Mesenteric fat pad (tissue), 1 donor: Measurements from ENCODE around the gene MACO1. TPM values are rescaled to one million over a fixed set of nuclear protein-coding genes. Genes with fewer than 3 reads are reported as not detected.
"Not testable (repeated sequence)": the region's sequence is repeated elsewhere in the genome, so short reads cannot be mapped to it uniquely, and the experiment has no call there.

Experiments
- DNase-seq: peaks from one replicate; pipeline ENCODE4 v3.0.0-alpha.2; 2020; ENCODE audit warnings: low spot score
- total RNA-seq: library from RNA; stranded (reverse); fragmentation: NEBNext Ultra II Directional; extraction: Animal tissue kit (Norgen Biotek cat#: 25700); gene quantifications from one replicate; pipeline ENCODE4 v1.2.1, GENCODE V29; 2021
- donor health status: DM: yes; HTN: yes; CAD: no.

The MACO1 gene
- total RNA-seq, 1 donor from 2014 or later: 20.1 TPM

DNA sequence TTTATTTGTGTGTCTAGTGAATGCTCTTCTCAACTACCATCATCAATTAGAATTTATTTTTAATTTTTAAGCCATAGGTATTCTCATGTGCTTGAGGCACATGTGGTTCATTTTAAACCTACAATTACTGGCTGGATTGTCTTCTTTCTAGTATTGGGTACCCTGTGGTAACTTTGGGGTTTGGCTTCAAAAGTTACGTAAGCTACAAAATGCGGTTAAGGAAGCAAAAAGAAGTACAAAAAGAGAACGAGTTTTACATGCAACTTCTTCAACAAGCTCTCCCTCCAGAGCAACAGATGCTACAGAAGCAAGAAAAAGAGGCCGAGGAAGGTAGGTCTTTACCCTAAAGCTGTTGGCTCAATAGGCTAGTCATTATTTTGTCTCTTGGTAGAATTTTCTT is 25.8 kb downstream of the MACO1 start:
- DNase-seq: no peak

GRCh38 chr1:25458541-25459298 is 28.0 kb downstream of the MACO1 start:
- no peak for DNase-seq

DNA sequence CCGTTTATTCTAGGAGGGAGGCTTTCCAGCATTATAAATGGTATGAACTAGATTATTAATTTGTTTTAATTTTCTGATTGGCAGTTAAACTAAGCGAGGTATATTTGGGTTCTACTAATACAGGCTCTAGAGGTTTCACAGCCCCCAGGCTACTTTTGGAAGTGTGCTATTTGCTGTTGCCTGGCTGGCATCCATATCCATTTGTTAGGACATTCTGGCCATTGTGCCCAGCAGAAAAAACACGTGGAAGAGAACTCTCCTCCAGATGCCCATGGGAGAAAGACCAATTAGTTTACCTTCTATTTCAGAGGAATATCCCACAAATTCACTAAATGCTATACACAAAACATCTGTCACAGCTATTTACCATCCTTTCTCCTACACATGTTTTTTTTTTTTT is 29.3 kb downstream of the MACO1 start:
- DNase-seq: no peak

- not testable (repeated sequence) for DNase-seq
These were observed 30.1 kb downstream of the MACO1 start for GRCh38 chr1:25460816-25461215.

- DNase-seq: no peak
These were observed 31.2 kb downstream of the MACO1 start for GRCh38 chr1:25461849-25462248.

DNA sequence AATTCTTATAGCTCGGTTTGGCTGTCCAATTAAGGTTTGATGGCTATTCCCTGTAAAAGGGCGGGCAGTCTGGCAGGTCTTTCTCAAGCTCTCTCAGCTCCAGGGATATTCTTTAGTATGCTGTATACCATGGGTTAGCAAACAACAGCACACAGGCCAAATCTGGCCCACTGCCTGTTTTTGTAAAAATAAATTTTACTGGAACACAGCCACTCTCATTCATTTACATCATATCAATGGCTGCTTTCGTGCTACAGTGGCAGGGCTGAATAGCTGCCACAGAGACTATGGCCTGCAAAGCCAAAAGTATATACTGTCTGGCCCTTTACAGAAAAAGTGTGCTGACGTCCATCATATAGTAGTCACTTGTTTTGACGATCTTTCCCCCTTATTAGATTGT is 32.0 kb downstream of the MACO1 start:
- DNase-seq: no peak

- no peak for DNase-seq
These were observed 36.5 kb downstream of the MACO1 start for GRCh38 chr1:25467193-25467592.

- DNase-seq: no peak
These were observed 36.9 kb downstream of the MACO1 start for GRCh38 chr1:25467616-25468015.

DNA sequence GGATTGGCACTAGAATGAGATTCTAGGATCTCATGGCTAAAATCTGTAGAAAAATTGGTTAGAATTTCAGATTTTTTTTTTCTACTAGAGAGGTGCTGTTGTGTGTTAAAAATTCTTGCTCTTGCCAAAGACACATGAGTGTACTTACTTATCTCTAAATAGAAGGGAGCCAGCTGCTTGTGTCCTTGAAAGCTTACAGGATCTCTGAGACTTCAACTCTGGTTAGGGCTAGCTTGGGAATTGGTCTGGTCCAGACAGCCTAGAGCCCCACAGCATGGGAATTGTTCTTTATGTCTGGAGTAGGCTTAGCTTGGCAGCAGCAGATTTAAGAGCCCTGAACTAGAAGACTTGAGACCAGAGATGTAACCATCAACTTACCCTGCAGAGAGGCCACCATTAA is 37.3 kb downstream of the MACO1 start:
- DNase-seq: no peak

DNA sequence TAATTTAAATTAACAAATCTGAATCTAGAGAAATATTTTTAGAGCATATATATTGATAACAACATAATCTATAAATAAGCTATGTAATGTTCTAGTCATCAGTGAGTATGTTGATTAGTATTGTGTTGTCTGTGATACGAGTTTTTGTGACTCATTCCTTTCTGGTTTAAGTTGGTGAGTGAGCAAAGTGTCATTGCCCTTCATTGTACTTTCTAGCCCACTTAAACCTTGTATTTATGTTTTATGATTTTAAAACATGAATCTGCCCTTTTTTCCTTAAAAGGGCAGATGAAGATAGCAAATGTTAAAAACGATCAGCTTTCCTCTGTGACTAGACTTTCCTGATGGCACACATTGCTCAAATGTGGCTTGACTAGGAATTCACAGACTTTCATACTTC is 38.5 kb downstream of the MACO1 start:
- DNase-seq: no peak

- DNase-seq: no peak
These were observed 41.8 kb downstream of the MACO1 start for GRCh38 chr1:25472471-25472870.

DNA sequence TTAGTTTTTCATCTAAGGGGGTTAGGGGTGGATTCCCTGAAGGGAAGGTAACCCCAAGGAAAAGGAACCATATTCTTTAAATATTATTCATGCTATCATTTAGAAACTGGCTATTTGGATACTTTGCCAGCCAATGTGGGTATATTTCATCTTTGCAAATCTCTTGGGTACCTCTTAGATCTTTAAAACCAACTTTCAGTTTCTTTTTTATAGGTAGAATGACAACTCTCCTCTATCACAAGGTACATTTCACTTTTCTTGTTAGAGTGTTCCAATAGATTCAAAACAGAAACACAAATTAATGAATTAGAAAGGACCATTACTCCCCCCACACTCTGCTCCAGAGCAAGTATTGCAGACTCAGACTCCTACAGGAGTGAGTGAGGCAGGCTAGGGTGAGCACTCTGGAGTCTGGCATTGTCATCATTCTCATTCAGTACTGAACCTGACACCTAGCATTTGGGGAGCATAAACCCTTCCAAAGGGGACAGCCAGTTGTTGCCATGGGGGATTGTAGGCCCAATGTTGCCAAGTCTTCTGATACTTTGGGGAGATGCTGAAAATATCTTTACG is 43.0 kb downstream of the MACO1 start:
- DNase-seq: no peak

GRCh38 chr1:25474439-25475047 is 43.8 kb downstream of the MACO1 start:
- no peak for DNase-seq

DNA sequence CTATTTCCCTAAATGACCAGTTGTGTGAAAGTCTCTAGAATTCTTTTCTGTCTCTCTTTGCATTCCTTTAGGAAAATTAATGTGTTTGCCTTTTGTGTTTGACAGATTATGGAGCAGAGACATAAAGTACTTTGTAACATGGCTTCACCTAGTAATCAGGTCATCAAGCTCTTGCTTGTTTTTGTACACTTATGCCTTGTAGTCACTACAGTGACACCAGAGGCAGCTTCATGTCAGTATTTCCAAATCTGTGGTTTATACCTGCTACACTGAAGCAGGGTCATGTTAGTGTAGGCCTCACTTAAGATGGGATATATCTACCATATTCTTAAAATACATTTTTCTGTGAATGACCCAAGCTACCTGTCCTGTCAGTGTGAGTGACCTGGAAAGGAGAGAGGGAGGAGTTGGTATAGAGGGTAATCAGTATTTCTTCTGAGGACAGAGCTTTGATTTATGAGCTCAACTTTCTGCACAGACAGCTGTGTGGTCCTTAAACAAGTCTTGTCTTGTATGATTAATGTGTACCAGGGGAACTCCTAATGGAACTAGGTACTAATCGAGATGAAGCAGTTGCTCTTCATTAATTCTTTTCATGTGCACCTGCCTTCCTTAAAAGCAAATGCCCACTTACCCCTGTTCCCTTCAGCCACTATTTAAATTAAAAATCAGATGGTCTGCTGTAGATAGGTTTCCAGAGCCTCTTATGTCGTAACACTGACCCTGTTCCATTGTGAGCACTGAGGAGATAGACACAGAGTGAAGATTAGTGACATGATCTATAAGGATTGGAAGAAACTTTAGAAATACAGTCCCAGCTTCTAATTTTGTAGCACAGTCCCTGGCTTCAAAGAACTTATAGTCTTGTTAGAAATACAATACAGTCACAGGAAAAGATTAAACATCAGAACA is 45.7 kb downstream of the MACO1 start:
- DNase-seq: no peak

GRCh38 chr1:25477448-25478034 is 46.8 kb downstream of the MACO1 start:
- DNase-seq: no peak

DNA sequence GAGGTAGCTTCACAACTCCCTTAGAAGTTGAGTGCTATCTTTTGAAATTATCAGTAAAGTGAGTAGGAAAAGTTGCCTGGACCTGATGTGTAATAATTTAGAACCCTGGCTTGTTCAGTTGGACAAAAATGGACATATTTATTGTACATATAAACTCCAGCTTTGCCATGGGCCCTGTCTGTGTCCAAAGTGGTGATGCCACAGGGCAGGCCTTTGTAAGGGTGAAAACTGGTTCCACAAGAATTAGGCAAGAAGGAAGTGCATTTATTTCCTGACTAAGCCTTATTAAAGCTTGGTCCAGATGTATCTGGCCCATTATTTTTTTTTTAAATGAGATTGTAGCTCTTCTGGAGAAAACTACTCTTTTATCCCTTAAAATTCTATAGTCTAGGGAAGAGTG is 47.9 kb downstream of the MACO1 start:
- DNase-seq: no peak

GRCh38 chr1:25481625-25482024 is 50.9 kb downstream of the MACO1 start:
- no peak for DNase-seq

GRCh38 chr1:25482211-25482610 is 51.5 kb downstream of the MACO1 start:
- DNase-seq: no peak

DNA sequence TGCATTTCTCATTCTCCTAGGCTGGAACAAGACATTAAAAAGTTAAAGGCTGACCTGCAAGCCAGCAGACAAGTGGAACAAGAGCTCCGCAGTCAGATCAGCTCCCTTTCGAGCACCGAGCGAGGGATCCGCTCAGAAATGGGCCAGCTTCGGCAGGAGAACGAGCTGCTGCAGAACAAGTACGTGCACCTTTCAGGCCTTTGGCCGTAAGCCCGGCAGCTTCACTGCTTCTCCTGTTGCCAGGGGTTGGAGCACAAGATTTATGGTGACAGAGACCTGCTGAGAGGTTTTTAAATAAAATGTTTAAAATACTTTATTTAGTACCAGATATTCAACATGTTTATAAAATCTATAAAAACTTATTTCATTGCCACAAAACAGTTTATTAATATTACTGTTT is 53.4 kb downstream of the MACO1 start:
- no peak for DNase-seq

DNA sequence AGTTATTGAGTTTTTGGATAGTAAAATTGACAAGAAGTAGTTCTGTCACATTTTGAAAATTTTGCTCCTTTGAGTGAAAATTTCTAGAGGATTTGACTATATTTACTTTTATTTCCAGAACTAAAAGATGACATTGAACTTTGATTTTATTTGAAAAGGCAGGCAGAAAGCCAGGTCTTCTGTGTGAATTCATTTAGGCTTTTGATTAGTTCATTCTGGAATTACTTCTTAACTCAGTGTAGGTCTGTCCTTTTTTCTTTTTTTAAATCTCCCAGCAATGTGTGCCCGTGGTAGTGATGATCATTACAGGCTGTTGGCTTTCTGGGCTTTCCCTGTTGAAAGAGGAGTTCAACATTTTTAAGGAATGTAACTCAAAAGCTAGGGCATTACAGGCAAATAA is 53.8 kb downstream of the MACO1 start:
- DNase-seq: no peak
